Endodermal cell (in vitro differentiated cells): Measurements from ENCODE around the gene NXT1. TPM values are rescaled to one million over a fixed set of nuclear protein-coding genes. Genes with fewer than 3 reads are reported as not detected.

Experiments used
- DNase-seq: peaks from one replicate; pipeline ENCODE4 v3.0.0-alpha.2; 2017
- H3K27ac ChIP-seq: 2 replicates; pipeline ENCODE4 v1.5.1; 2013; ENCODE audit warnings: mild to moderate bottlenecking, low read depth, low read length, moderate library complexity
- H3K27me3 ChIP-seq: 2 replicates; pipeline ENCODE4 v1.6.1; 2013; ENCODE audit warnings: mild to moderate bottlenecking, low read length, moderate library complexity; ENCODE audit not compliant: insufficient read depth, control insufficient read depth, poor library complexity, severe bottlenecking
- H3K36me3 ChIP-seq: 2 replicates; pipeline ENCODE4 v1.7.0; 2013; ENCODE audit warnings: mild to moderate bottlenecking, low read length, moderate library complexity; ENCODE audit not compliant: control insufficient read depth, insufficient read depth
- H3K4me1 ChIP-seq: one replicate; pipeline ENCODE4 v1.7.0; 2013; ENCODE audit warnings: low read length; ENCODE audit not compliant: control insufficient read depth, insufficient read depth
- H3K4me3 ChIP-seq: 2 replicates; pipeline ENCODE4 v1.5.1; 2013; ENCODE audit warnings: mild to moderate bottlenecking, low read length, moderate library complexity
- H3K9ac ChIP-seq: 2 replicates; pipeline ENCODE4 v1.6.1; 2013; ENCODE audit warnings: mild to moderate bottlenecking, low read length, moderate library complexity; ENCODE audit not compliant: poor library complexity, severe bottlenecking; ENCODE audit errors: extremely low read depth
- H3K9me3 ChIP-seq: 2 replicates; pipeline ENCODE4 v1.6.1; 2013; ENCODE audit warnings: mild to moderate bottlenecking, low read length, moderate library complexity; ENCODE audit not compliant: control insufficient read depth
- H3K27ac Mint-ChIP-seq: 2 replicates; pipeline ENCODE4 v1.8.0; 2020; ENCODE audit warnings: mixed read lengths
- H3K27me3 Mint-ChIP-seq: 2 replicates; pipeline ENCODE4 v1.8.0; 2021; ENCODE audit warnings: mild to moderate bottlenecking, mixed read lengths; ENCODE audit not compliant: insufficient read depth
- H3K36me3 Mint-ChIP-seq: 2 replicates; pipeline ENCODE4 v1.8.0; 2020; ENCODE audit warnings: low read depth, mixed read lengths
- H3K4me1 Mint-ChIP-seq: 2 replicates; pipeline ENCODE4 v1.8.0; 2020; ENCODE audit warnings: mixed read lengths
- H3K4me3 Mint-ChIP-seq: 2 replicates; pipeline ENCODE4 v1.8.0; 2020; ENCODE audit warnings: mild to moderate bottlenecking, moderate library complexity, mixed read lengths
- H3K9me3 Mint-ChIP-seq: 2 replicates; pipeline ENCODE4 v1.8.0; 2020; ENCODE audit warnings: mild to moderate bottlenecking, mixed read lengths
- CTCF ChIP-seq: fragments of 200-600 bp; sonication (generic); conservative IDR thresholded peaks from 2 replicates; pipeline ENCODE4 v1.5.0; 2021; ENCODE audit warnings: antibody characterized with exemption, mild to moderate bottlenecking
- WGBS, 2 experiments: methylation state at CpG; one replicate each; pipeline versions ENCODE4 v1.1.5 to v1.1.7; 2013; ENCODE audit warnings: missing lambda C conversion rate in 2 of 2, mixed read lengths in 1 of 2; ENCODE audit not compliant: insufficient coverage in 1 of 2, insufficient read length in 1 of 2; 5-methylcytosine and 5-hydroxymethylcytosine counted together
- total RNA-seq, 2 donors: library from RNA; stranded (reverse); fragmentation: NEBNext Ultra II Directional in 1 of 2; extraction: Animal tissue kit (Norgen Biotek cat#: 25700) in 1 of 2; gene quantifications; 2 replicates in 1 of 2; 3 replicates in 1 of 2; pipeline ENCODE4 v1.2.1, GENCODE V29; 2021

NXT1 gene
- total RNA-seq, 2 donors from 2014 or later = 16.8 to 19.5 TPM

GRCh38 chr20:23339986-23340385 is 10.6 kb upstream of the NXT1 start:
- Mint-ChIP-seq H3K9me3 (peaks cover 2% of the 10 kb centered on the region), H3K36me3 (no peaks in the 10 kb centered on the region), H3K4me1 (peaks cover 6% of the 10 kb centered on the region), H3K27ac (no peak overlapping the region), H3K4me3 (no peak overlapping the region), H3K27me3 (no peaks in the 10 kb centered on the region)
- H3K4me3 ChIP-seq = no peak overlapping the region
- H3K27me3 ChIP-seq = no peaks in the 10 kb centered on the region
- no peak overlapping the region for H3K27ac ChIP-seq
- DNase-seq = no peak
- no peak for TF ChIP-seq CTCF
- H3K36me3 ChIP-seq = no peaks in the 10 kb centered on the region
- no peaks in the 10 kb centered on the region for H3K4me1 ChIP-seq
- WGBS, 2 experiments = 80 to 87% methylated on average over 12 to 13 of the region's 13 CpGs
- no peak overlapping the region for H3K9ac ChIP-seq
- no peaks in the 10 kb centered on the region for H3K9me3 ChIP-seq

GRCh38 chr20:23340524-23340923 is 10.1 kb upstream of the NXT1 start:
- Mint-ChIP-seq H3K9me3 (peaks cover 2% of the 10 kb centered on the region), H3K4me1 (peaks cover 6% of the 10 kb centered on the region), H3K27me3 (no peaks in the 10 kb centered on the region), H3K4me3 (no peak overlapping the region), H3K36me3 (no peaks in the 10 kb centered on the region), H3K27ac (no peak overlapping the region)
- WGBS, 2 experiments = 23 to 49% methylated on average over 5 to 9 of the region's 9 CpGs
- Histone ChIP-seq H3K9ac (no peak overlapping the region), H3K27ac (no peak overlapping the region), H3K36me3 (no peaks in the 10 kb centered on the region), H3K4me3 (no peak overlapping the region), H3K4me1 (no peaks in the 10 kb centered on the region), H3K27me3 (no peaks in the 10 kb centered on the region), H3K9me3 (no peaks in the 10 kb centered on the region)
- peak; percentile 90 for TF ChIP-seq CTCF
- peak; percentile 90 for DNase-seq

DNA sequence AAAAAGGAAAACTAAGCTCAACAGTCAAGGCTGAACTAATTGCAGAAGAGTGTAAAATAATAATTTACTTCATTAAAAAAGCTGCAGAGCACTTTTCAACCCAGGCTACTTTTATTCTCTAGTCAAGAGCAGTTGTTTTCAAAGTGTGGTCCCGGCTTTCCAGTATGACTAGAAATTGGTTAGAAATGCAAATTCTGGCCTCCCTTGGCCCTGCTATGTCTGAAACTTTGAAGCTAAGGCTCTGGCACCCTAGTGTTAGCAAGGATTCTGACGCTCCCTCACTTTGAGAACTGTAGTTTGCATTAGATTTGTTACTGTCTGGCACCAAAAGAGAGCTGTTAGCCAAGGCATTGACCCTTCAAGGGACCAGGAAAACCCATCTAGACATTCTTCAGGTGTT is 9.5 kb upstream of the NXT1 start:
- Mint-ChIP-seq H3K27me3 (no peaks in the 10 kb centered on the region), H3K36me3 (no peaks in the 10 kb centered on the region), H3K4me3 (no peak overlapping the region), H3K9me3 (peaks cover 2% of the 10 kb centered on the region), H3K4me1 (peaks cover 6% of the 10 kb centered on the region), H3K27ac (no peak overlapping the region)
- Histone ChIP-seq H3K9ac (no peak overlapping the region), H3K4me3 (no peak overlapping the region), H3K9me3 (no peaks in the 10 kb centered on the region), H3K27ac (no peak overlapping the region), H3K27me3 (no peaks in the 10 kb centered on the region), H3K4me1 (no peaks in the 10 kb centered on the region), H3K36me3 (no peaks in the 10 kb centered on the region)
- TF ChIP-seq CTCF = no peak
- no peak for DNase-seq
- 61 to 64% methylated on average over 2 of the region's 2 CpGs for WGBS, 2 experiments
